Measurements from ENCODE around the gene SLC30A10.
"Not testable (repeated sequence)": the region's sequence is repeated elsewhere in the genome, so short reads cannot be mapped to it uniquely, and the experiment has no call there.

SLC30A10 gene

GRCh38 chr1:219897914-219898313, 30.4 kb downstream of the SLC30A10 start:
- FAIRE-seq (no peak), DNase-seq (ENCODE audit: low spot score) (no peak)

GRCh38 chr1:219892271-219892670, 36.1 kb downstream of the SLC30A10 start:
- FAIRE-seq; DNase-seq (ENCODE audit: low spot score): not testable (repeated sequence)

- FAIRE-seq; DNase-seq (ENCODE audit: low spot score): not testable (repeated sequence)
Measured at GRCh38 chr1:219891846-219892245, 36.5 kb downstream of the SLC30A10 start.

GRCh38 chr1:219888667-219889066, 39.7 kb downstream of the SLC30A10 start:
- DNase-seq (ENCODE audit: low spot score); FAIRE-seq: not testable (repeated sequence)

- FAIRE-seq = no peak
- no peak for DNase-seq (ENCODE audit: low spot score)
Measured at GRCh38 chr1:219885680-219886079, 42.7 kb downstream of the SLC30A10 start.

- no peak for DNase-seq (ENCODE audit: low spot score)
Measured at GRCh38 chr1:219883400-219884332, 44.7 kb downstream of the SLC30A10 start.

GRCh38 chr1:219882755-219883154, 45.6 kb downstream of the SLC30A10 start:
- DNase-seq (ENCODE audit: low spot score) (no peak), FAIRE-seq (no peak)

More at GRCh38 chr1:219883400-219884332, 44.7 kb downstream of the SLC30A10 start:
- FAIRE-seq = no peak

GRCh38 chr1:219882096-219882495, 46.3 kb downstream of the SLC30A10 start:
- FAIRE-seq (no peak), DNase-seq (ENCODE audit: low spot score) (no peak)

- FAIRE-seq (no peak), DNase-seq (ENCODE audit: low spot score) (no peak)
Measured at GRCh38 chr1:219880765-219881457, 47.4 kb downstream of the SLC30A10 start.

- DNase-seq (ENCODE audit: low spot score) (peak; percentile 11), FAIRE-seq (no peak)
Measured at GRCh38 chr1:219876798-219877209, 51.6 kb downstream of the SLC30A10 start.

GRCh38 chr1:219875860-219876259, 52.5 kb downstream of the SLC30A10 start:
- DNase-seq (ENCODE audit: low spot score) (no peak), FAIRE-seq (no peak)

- not testable (repeated sequence) for DNase-seq (ENCODE audit: low spot score); FAIRE-seq
Measured at GRCh38 chr1:219872538-219872937, 55.8 kb downstream of the SLC30A10 start.

- DNase-seq (ENCODE audit: low spot score) (no peak), FAIRE-seq (no peak)
Measured at GRCh38 chr1:219871427-219872057, 56.8 kb downstream of the SLC30A10 start.

GRCh38 chr1:219868615-219869014, 59.7 kb downstream of the SLC30A10 start:
- not testable (repeated sequence) for DNase-seq (ENCODE audit: low spot score); FAIRE-seq
